Measurements from ENCODE around the gene PARD3B. TPM values are rescaled to one million over a fixed set of nuclear protein-coding genes. Genes with fewer than 3 reads are reported as not detected.

The PARD3B gene
- total and polyA plus RNA-seq, 2 of the 13 experiments (the other 11 are each of a cell fraction or from before 2014, with no cell fraction given), result 0.71 to 2.3 TPM

DNA sequence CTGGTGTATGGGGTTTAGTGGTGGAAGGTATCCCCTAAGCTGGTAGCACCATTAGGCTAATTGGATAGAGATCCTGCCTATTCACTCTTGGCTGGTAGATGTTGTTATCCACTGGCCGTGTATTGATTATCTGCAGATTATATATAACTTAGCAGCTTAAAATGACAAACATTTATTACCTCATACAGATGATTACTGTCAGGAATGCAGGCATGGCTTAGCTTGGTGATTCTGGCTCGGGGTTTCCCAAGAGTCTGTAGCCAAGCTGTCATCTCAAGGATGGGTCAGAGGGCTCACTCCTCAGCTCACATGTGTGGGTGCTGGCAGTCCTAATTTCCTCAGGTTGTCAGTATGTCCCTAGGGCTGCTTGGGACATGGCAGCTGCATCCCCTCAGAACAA, 465.8 kb downstream of the PARD3B start:
- ATAC-seq (no peak), DNase-seq (ENCODE audit: low spot score) (no peak), FAIRE-seq (no peak)
- TF ChIP-seq, protein P1, sequence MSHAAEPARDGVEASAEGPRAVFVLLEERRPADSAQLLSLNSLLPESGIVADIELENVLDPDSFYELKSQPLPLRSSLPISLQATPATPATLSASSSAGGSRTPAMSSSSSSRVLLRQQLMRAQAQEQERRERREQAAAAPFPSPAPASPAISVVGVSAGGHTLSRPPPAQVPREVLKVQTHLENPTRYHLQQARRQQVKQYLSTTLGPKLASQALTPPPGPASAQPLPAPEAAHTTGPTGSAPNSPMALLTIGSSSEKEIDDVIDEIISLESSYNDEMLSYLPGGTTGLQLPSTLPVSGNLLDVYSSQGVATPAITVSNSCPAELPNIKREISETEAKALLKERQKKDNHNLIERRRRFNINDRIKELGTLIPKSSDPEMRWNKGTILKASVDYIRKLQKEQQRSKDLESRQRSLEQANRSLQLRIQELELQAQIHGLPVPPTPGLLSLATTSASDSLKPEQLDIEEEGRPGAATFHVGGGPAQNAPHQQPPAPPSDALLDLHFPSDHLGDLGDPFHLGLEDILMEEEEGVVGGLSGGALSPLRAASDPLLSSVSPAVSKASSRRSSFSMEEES (CRISPR knock-in tag; IDR thresholded peaks at IDR 0.05), result no peak
- TF ChIP-seq POGZ (CRISPR knock-in tag; IDR thresholded peaks at IDR 0.05) (no peak), NR0B2 (CRISPR knock-in tag; IDR thresholded peaks at IDR 0.05) (no peak), NFATC3 (CRISPR knock-in tag; IDR thresholded peaks at IDR 0.05) (no peak), ZMAT5 (CRISPR knock-in tag; IDR thresholded peaks at IDR 0.05; ENCODE audit: borderline replicate concordance, low read depth) (no peak), ZNF839 (CRISPR knock-in tag; IDR thresholded peaks at IDR 0.05; ENCODE audit: borderline replicate concordance) (no peak), RXRB (CRISPR knock-in tag; IDR thresholded peaks at IDR 0.05; ENCODE audit: borderline replicate concordance) (no peak), NFKB2 (CRISPR knock-in tag; IDR thresholded peaks at IDR 0.05; ENCODE audit: borderline replicate concordance) (no peak)
- in situ Hi-C loops (cut with HindIII; ENCODE audit: extremely low pct_ligation_motif_present, low pct_unique_long_range_greater_than_20kb), result no loop called here
- CTCF ChIA-PET (ENCODE audit: low intra/inter-chr PET ratio, low total read pairs), result no interaction called here
- H3K4me2 ChIP-seq (ENCODE audit: low read depth, low read length), result no peak overlapping the region
- no peak overlapping the region for H3K4me3 ChIP-seq (replicated peaks in 1 of 3; ENCODE audit: insufficient read depth in 1 of 3, low read depth in 2 of 3, low read length in 3 of 3)
- no peaks in the 10 kb centered on the region for H3K27me3 ChIP-seq (ENCODE audit: control insufficient read depth in 1 of 2, insufficient read depth in 2 of 2, low read length in 2 of 2)
- no peaks in the 10 kb centered on the region for H3K36me3 ChIP-seq (replicated peaks in 1 of 2; ENCODE audit: control insufficient read depth in 1 of 2, insufficient read depth in 2 of 2, low read length in 2 of 2)
- no peak overlapping the region for H3K27ac ChIP-seq (ENCODE audit: extremely low read length, insufficient read depth, low read length)
- H3K9ac ChIP-seq (ENCODE audit: insufficient read depth, low read depth, low read length), result no peak overlapping the region
- no peaks in the 10 kb centered on the region for H3K4me1 ChIP-seq (ENCODE audit: insufficient read depth, low read length)
- no peak overlapping the region for H2AFZ ChIP-seq (ENCODE audit: low read length)
- no peaks in the 10 kb centered on the region for H4K20me1 ChIP-seq (ENCODE audit: insufficient read depth, low read length)
- H3K79me2 ChIP-seq (ENCODE audit: insufficient read depth, low read length), result no peaks in the 10 kb centered on the region
- H3K9me3 ChIP-seq (ENCODE audit: low read length), result peaks cover 54% of the 10 kb centered on the region
- intact Hi-C loops (cut with micrococcal nuclease; ENCODE audit: unreplicated experiment), result no loop called here
- BruUV-seq (replicated peaks), result no TSS peak
- WGBS (ENCODE audit: low lambda C conversion rate), result 25% methylated on average over 2 of the region's 2 CpGs
- POLR2A ChIA-PET, result no interaction called here

Data from HepG2 (cell line).